GM12875 (cell line): Measurements from ENCODE around the gene DNAJC5G.
A peak's percentile ranks its signal among the peaks of the same experiment; 100 is the strongest.

Experiments used
- H3K4me3 ChIP-seq: one replicate; pipeline ENCODE4 v1.5.1; 2011; ENCODE audit warnings: low read depth, low read length, control low read depth
- CTCF ChIP-seq: IDR thresholded peaks from 2 replicates; pipeline ENCODE4 v1.5.1; 2011; ENCODE audit warnings: low read depth, mild to moderate bottlenecking, control low read depth, inconsistent platforms, low read length, moderate library complexity, borderline replicate concordance; ENCODE audit not compliant: insufficient read depth

Gene DNAJC5G

DNA sequence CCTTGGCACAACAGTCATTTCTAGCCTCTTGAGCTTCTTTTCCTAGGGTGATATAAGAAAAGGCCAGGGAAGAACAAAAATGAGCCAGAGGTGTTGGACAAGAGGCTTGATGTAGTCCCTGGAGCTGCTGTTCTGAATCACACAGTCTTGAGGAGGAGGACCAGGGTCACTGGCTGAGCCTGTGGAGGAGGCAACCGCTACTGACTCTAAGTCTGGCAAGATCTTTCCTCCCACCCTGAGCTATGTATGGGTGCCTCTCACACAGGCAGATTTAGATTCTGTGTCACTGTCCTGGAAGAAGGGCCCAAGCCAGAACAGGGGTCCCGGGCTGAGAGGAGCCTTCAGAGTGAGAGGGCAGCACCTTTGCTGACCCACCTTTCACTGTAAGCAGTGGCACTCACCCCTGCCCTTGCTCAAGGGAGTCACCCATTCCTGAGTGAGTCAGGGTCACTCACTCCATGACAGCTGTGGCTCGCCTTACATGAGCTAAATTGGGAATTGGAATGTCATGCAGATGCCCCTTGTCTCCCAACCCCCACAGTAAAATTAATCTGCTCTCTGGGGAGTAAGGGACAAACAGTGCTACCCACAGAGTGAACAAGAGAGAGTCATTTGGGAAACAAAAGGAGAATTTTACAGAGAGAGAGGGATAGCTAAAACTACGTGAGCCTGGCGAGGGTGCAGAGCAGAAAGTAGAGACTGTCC lies 6.8 kb downstream of the DNAJC5G start, which contains the start of gene TRIM54:
TRIM54 (plus strand) TSS at position 575 of the 705 bp plus-strand sequence. CDS start 303 bp downstream, outside the sequence.
- no peak within 1 kb of the TSS for H3K4me3 ChIP-seq
- TF ChIP-seq CTCF: no peak

DNA sequence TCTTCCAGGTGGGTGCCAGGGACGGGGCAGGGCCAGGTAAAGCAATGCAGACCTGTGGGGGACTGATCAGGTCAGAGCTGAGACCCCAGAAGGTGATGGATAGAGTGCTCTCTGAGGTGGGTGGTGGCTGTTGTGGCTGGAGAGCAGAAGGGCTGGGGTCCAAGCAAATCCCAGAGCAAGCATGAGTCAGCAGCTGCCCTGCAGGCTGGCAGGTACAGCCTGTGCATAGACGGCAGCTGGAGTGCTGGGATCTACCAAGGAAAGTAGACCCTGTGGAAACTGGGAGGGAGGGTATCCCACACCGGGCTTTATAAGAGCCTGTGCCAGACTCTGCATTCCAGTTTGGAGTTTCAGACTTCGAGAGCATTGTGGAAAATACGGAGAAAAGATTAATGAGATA lies 7.7 kb downstream of the DNAJC5G start:
- H3K4me3 ChIP-seq: no peak overlapping the region
- no peak for TF ChIP-seq CTCF

DNA sequence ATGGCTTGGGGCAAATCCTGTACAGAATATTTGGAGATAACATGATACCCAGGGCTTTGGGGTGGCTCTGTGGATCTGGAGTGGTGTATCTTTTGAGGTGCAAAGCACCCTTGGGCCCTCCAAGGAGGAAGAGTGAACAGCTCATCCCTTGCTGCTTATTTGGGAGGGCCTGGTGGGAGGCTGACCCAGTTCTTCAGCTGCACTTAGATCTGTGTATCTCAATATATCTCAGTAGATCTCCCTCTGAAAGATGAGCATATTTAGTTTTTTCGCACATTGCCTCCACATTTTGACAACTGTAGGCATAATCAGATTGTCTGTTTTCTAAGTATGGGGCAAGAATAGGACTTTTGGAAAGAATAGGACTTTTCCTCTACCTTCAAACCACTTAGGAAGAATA lies 9.8 kb downstream of the DNAJC5G start:
- no peak for TF ChIP-seq CTCF
- no peak overlapping the region for H3K4me3 ChIP-seq

GRCh38 chr2:27285481-27285880 lies 10.2 kb downstream of the DNAJC5G start:
- TF ChIP-seq CTCF: no peak
- H3K4me3 ChIP-seq: no peak overlapping the region

- no peak for TF ChIP-seq CTCF
- no peak overlapping the region for H3K4me3 ChIP-seq
Measured at GRCh38 chr2:27288610-27289009, 13.4 kb downstream of the DNAJC5G start.

DNA sequence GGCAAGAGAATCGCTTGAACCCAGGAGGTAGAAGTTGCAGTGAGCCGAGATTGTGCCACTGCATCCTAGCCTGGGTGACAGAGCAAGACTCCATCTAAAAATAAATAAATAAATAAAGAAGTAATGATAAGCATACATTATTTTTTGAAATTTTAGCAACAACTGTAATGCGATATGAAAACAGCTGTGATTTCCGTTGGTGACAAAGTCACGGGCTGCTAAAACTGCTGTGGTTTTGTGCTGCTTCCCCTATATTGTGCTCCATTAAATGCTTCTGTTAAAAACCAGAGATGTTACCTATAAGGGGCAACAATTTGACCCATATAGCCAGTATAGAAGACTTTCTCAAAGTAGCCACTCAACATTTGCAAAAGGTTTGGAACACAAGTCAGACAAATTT lies 15.3 kb downstream of the DNAJC5G start:
- no peak for TF ChIP-seq CTCF
- no peak overlapping the region for H3K4me3 ChIP-seq

DNA sequence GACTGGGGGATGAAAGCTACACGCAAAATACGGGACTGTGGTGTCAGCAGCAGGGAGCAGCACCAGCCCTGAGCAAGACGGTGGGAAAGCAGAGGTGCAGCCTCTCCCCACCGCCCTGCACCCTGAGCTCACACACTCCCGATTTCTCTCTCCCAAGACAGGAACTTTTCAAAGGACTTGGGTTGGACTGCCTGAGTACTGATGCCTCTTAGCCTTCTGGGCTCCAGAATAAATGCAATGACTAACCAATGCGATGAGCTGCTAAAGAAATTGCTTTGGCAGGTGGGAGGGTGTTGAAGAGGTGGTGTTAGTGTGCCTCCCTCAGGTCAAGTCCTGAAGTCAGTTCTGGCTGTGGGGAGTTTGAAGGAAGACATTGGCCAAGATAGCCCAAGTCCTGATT lies 16.6 kb downstream of the DNAJC5G start:
- no peak overlapping the region for H3K4me3 ChIP-seq
- TF ChIP-seq CTCF: 0 out of 2 replicates have a peak, but pooled peaks have one; percentile 8
